CD14-positive monocyte (primary cell): ENCODE results near the gene SLCO2A1. TPM values are rescaled to one million over a fixed set of nuclear protein-coding genes. Genes with fewer than 3 reads are reported as not detected.

Experiments
- DNase-seq, 3 donors: peaks; one replicate each; pipeline ENCODE4 v3.0.0-alpha.2; 2011 to 2022
- H2AFZ ChIP-seq: 2 replicates; pipeline ENCODE4 v1.6.0; 2012; ENCODE audit warnings: mild to moderate bottlenecking, low read depth, low read length, inconsistent platforms; ENCODE audit not compliant: insufficient read depth, poor library complexity, severe bottlenecking
- H3K27ac ChIP-seq, 2 donors: 1 replicate in 1 of 2; 2 replicates in 1 of 2; pipeline ENCODE4 v1.5.1; 2012 to 2013; ENCODE audit warnings: low read length in 2 of 2, control low read depth in 1 of 2, inconsistent platforms in 1 of 2, low read depth in 1 of 2, mild to moderate bottlenecking in 1 of 2
- H3K27me3 ChIP-seq, 2 donors: one replicate each; pipeline versions ENCODE4 v1.6.0 to v1.6.1; 2011 to 2013; ENCODE audit warnings: low read length in 2 of 2; ENCODE audit not compliant: control insufficient read depth in 2 of 2, insufficient read depth in 2 of 2
- H3K36me3 ChIP-seq, 2 donors: replicated peaks in 1 of 2; 1 replicate in 1 of 2; 2 replicates in 1 of 2; pipeline versions ENCODE4 v1.5.1 to v1.6.1; 2012 to 2013; ENCODE audit warnings: low read length in 2 of 2, control low read depth in 1 of 2, inconsistent platforms in 1 of 2, mild to moderate bottlenecking in 1 of 2; ENCODE audit not compliant: insufficient read depth in 2 of 2, control insufficient read depth in 1 of 2
- H3K4me1 ChIP-seq, 2 donors: 1 replicate in 1 of 2; 2 replicates in 1 of 2; pipeline versions ENCODE4 v1.5.1 to v1.6.1; 2012 to 2013; ENCODE audit warnings: low read length in 2 of 2, control low read depth in 1 of 2, inconsistent platforms in 1 of 2, mild to moderate bottlenecking in 1 of 2, moderate library complexity in 1 of 2; ENCODE audit not compliant: insufficient read depth in 2 of 2, control insufficient read depth in 1 of 2
- H3K4me2 ChIP-seq: replicated peaks from 2 replicates; pipeline ENCODE3; 2012; ENCODE audit warnings: low read length, moderate library complexity, mild to moderate bottlenecking; ENCODE audit not compliant: poor library complexity, severe bottlenecking; ENCODE audit errors: extremely low read depth
- H3K4me3 ChIP-seq, 3 experiments: fragments of 200-600 bp in 1 of 3; sonication (generic) in 1 of 3; replicated peaks in 1 of 3; 1 replicate in 2 of 3; 2 replicates in 1 of 3; pipeline ENCODE4 v1.5.1; 2011 to 2013; ENCODE audit warnings: low read length in 3 of 3, mild to moderate bottlenecking in 3 of 3, control low read depth in 2 of 3, low read depth in 2 of 3, inconsistent platforms in 1 of 3, moderate library complexity in 1 of 3
- H3K79me2 ChIP-seq: 2 replicates; pipeline ENCODE4 v1.6.0; 2012; ENCODE audit warnings: mild to moderate bottlenecking, control low read depth, inconsistent platforms, low read length, moderate library complexity; ENCODE audit not compliant: insufficient read depth
- H3K9ac ChIP-seq: 2 replicates; pipeline ENCODE4 v1.6.0; 2017; ENCODE audit warnings: low read length, mild to moderate bottlenecking; ENCODE audit not compliant: insufficient read depth, poor library complexity, severe bottlenecking
- H3K9me3 ChIP-seq, 2 donors: replicated peaks in 1 of 2; 1 replicate in 1 of 2; 2 replicates in 1 of 2; pipeline versions ENCODE4 v1.5.1 to v1.6.1; 2012 to 2013; ENCODE audit warnings: low read length in 2 of 2, control low read depth in 1 of 2; ENCODE audit not compliant: control insufficient read depth in 1 of 2, insufficient read depth in 1 of 2
- H4K20me1 ChIP-seq: 2 replicates; pipeline ENCODE4 v1.6.0; 2012; ENCODE audit warnings: mild to moderate bottlenecking, low read length, control low read depth, moderate library complexity; ENCODE audit not compliant: insufficient read depth
- H3K27ac Mint-ChIP-seq, 7 donors: one replicate each; pipeline ENCODE4 v1.8.0; 2020; ENCODE audit warnings: mild to moderate bottlenecking in 7 of 7, mixed read lengths in 7 of 7, moderate library complexity in 6 of 7, inconsistent platforms in 2 of 7
- H3K27me3 Mint-ChIP-seq, 3 donors: one replicate each; pipeline ENCODE4 v1.8.0; 2021 to 2022; ENCODE audit warnings: low read depth in 3 of 3, mild to moderate bottlenecking in 3 of 3, mixed read lengths in 3 of 3, moderate library complexity in 3 of 3, inconsistent platforms in 1 of 3
- H3K36me3 Mint-ChIP-seq, 2 donors: one replicate each; pipeline ENCODE4 v1.8.0; 2020; ENCODE audit warnings: mixed read lengths in 2 of 2, inconsistent platforms in 1 of 2, mild to moderate bottlenecking in 1 of 2
- H3K4me1 Mint-ChIP-seq: one replicate; pipeline ENCODE4 v1.8.0; 2020; ENCODE audit warnings: mild to moderate bottlenecking, mixed read lengths
- H3K4me3 Mint-ChIP-seq, 2 donors: one replicate each; pipeline ENCODE4 v1.8.0; 2020; ENCODE audit warnings: mild to moderate bottlenecking in 2 of 2, mixed read lengths in 2 of 2, moderate library complexity in 1 of 2
- H3K9me3 Mint-ChIP-seq, 7 donors: one replicate each; pipeline ENCODE4 v1.8.0; 2020 to 2022; ENCODE audit warnings: mixed read lengths in 7 of 7, mild to moderate bottlenecking in 6 of 7, moderate library complexity in 6 of 7, inconsistent platforms in 2 of 7
- CTCF ChIP-seq: fragments of 200-600 bp; IDR thresholded peaks from one replicate; pipeline ENCODE4 v1.8.0; 2022; ENCODE audit warnings: antibody characterized with exemption, mild to moderate bottlenecking
- WGBS: methylation state at CpG from one replicate; pipeline ENCODE4 v1.1.5; 2013; ENCODE audit warnings: missing lambda C conversion rate; ENCODE audit not compliant: insufficient coverage; 5-methylcytosine and 5-hydroxymethylcytosine counted together
- intact Hi-C, 2 donors: fragments of 100-400 bp; cut with micrococcal nuclease; formaldehyde crosslinking; loops; one replicate each; pipeline versions ENCODE4 v1.15.0 to v1.15.1; 2023
- polyA plus RNA-seq, 3 donors: library from polyadenylated mRNA; depleted of rRNA in 1 of 3; unstranded in 2 of 3; stranded (reverse) in 1 of 3; fragments of 300-500 nt in 2 of 3; fragments of >200 nt in 1 of 3; fragmentation: Illumina TruSeq in 2 of 3; gene quantifications; 1 replicate in 2 of 3; 2 replicates in 1 of 3; pipeline ENCODE4 v1.2.3, GENCODE V29; 2012 to 2021

SLCO2A1 gene
- polyA plus RNA-seq, 3 donors = 0.12 TPM; not detected in 2

- H3K9ac ChIP-seq = no peak overlapping the region
- TF ChIP-seq CTCF = no peak
- H3K27me3 Mint-ChIP-seq = peaks cover 1 to 11% (median 2%) of the 10 kb centered on the region in 3 donors
- H3K36me3 Mint-ChIP-seq = no peaks in the 10 kb centered on the region
- no peaks in the 10 kb centered on the region for H3K36me3 ChIP-seq
- no peaks in the 10 kb centered on the region for H3K4me1 ChIP-seq
- 77% methylated on average over 7 of the region's 9 CpGs for WGBS
- no peak overlapping the region for H3K4me3 ChIP-seq
- no peaks in the 10 kb centered on the region for H3K4me1 Mint-ChIP-seq
- H4K20me1 ChIP-seq = no peaks in the 10 kb centered on the region
- H2AFZ ChIP-seq = no peak overlapping the region
- intact Hi-C loops = no loop called here
- H3K27ac ChIP-seq = no peak overlapping the region
- H3K27me3 ChIP-seq = no peaks in the 10 kb centered on the region
- H3K4me2 ChIP-seq = no peak overlapping the region
- no peaks in the 10 kb centered on the region for H3K9me3 ChIP-seq
- peak overlapping the region in 1 of 7 donors; percentile 41 for H3K27ac Mint-ChIP-seq
- H3K4me3 Mint-ChIP-seq = no peak overlapping the region
- H3K9me3 Mint-ChIP-seq = peaks cover 0 to 9% (median 3%) of the 10 kb centered on the region in 7 donors
- no peak for DNase-seq
- no peaks in the 10 kb centered on the region for H3K79me2 ChIP-seq
Measured at GRCh38 chr3:133998691-133999241, 31.0 kb downstream of the SLCO2A1 start.

GRCh38 chr3:133997871-133998635, 31.7 kb downstream of the SLCO2A1 start:
- Histone ChIP-seq H3K4me2 (no peak overlapping the region), H3K9me3 (no peaks in the 10 kb centered on the region), H3K36me3 (no peaks in the 10 kb centered on the region), H3K4me3 (no peak overlapping the region), H3K9ac (no peak overlapping the region), H3K4me1 (no peaks in the 10 kb centered on the region), H4K20me1 (no peaks in the 10 kb centered on the region), H3K27ac (no peak overlapping the region), H3K79me2 (no peaks in the 10 kb centered on the region), H3K27me3 (no peaks in the 10 kb centered on the region), H2AFZ (no peak overlapping the region)
- peaks cover 0 to 2% (median 0%) of the 10 kb centered on the region in 7 donors for H3K9me3 Mint-ChIP-seq
- H3K4me1 Mint-ChIP-seq = no peaks in the 10 kb centered on the region
- no peak for DNase-seq
- H3K36me3 Mint-ChIP-seq = no peaks in the 10 kb centered on the region
- H3K4me3 Mint-ChIP-seq = no peak overlapping the region
- WGBS = 85% methylated on average over 9 of the region's 9 CpGs
- peaks cover 1 to 8% (median 2%) of the 10 kb centered on the region in 3 donors for H3K27me3 Mint-ChIP-seq
- intact Hi-C loops = no loop called here
- no peak for TF ChIP-seq CTCF
- peak overlapping the region in 1 of 7 donors; percentile 41 for H3K27ac Mint-ChIP-seq
